ENCODE results near the gene CCDC188. TPM values are rescaled to one million over a fixed set of nuclear protein-coding genes. Genes with fewer than 3 reads are reported as not detected.

The CCDC188 gene
- total RNA-seq, 1 donor from 2014 or later = not detected

DNA sequence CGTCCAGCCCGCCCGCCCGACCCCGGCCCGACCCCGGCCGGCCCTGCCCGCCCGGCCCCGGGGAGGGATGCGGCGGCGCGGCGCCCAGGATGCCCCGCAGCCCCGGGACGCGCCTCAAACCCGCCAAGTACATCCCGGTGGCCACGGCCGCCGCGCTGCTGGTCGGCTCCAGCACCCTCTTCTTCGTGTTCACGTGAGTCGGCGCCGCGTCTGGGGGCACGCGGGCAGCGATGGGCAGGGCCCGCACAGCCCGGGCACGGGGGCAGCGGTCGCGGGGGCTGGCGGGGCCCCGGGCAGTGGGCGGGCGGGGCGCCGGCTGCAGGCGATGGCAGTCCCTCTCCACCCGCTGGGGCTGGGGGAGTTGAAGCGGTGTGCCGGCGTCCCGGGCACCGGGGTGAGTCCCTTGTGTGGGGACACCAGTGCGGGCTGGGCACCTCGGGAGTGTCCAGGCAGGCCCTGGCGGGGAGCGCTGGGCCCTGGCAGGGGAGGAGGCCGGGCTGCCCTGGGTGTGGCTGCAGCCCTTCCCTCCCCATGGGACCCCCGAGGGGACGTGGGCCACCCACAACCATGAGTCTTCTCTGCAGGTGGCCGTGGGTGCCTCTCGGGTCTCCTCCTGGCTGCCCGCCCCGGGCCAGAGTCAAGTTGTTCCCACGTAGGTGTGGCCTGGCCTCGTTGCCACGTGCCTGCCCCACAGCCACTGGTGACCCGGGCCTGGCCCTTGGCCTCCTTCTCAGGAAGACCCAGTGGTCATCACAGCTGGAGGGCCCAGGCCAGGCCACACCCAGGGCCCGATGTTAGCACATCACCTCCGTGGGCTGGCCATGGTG, 18.8 kb downstream of the CCDC188 start:
- no peak overlapping the region for H3K27ac ChIP-seq (ENCODE audit: low read depth, low read length)
- peak overlapping the region; percentile 84 for H3K4me3 Mint-ChIP-seq (ENCODE audit: unreplicated experiment)

DNA sequence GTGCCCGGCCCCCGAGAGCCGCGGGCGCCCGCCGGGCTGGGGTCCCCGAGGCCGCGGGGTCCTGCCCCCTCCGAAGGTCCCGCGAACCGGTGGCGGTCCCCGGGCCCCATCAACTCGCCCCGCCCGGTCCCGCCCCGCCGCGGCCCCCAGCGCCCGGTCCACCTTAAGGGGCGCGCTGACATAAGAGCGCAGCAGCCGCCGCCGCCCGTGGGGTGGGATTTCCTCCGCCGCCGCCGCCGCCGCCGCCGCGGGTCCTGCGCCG, 19.3 kb downstream of the CCDC188 start, which contains the start of gene ZDHHC8:
Gene ZDHHC8, plus strand, starts transcription at position 208 of the 262 bp plus-strand sequence. CDS start 144 bp downstream, outside the sequence.
- H3K36me3 Mint-ChIP-seq (ENCODE audit: low read depth, unreplicated experiment) = peaks cover 6% of the 10 kb centered on the region
- no peaks in the 10 kb centered on the region for H3K27me3 Mint-ChIP-seq (ENCODE audit: low read depth, unreplicated experiment)
- FAIRE-seq = no peak
- Histone ChIP-seq H3K9ac (ENCODE audit: low read length) (peak within 1 kb of the TSS; percentile 82), H4K20me1 (ENCODE audit: insufficient read depth, low read length) (peaks cover 41% of the 10 kb centered on the region), H3K27me3 (ENCODE audit: insufficient read depth, low read length) (no peaks in the 10 kb centered on the region), H3K4me2 (ENCODE audit: low read length) (peak within 1 kb of the TSS; percentile 97), H3K36me3 (ENCODE audit: insufficient read depth, low read length) (no peaks in the 10 kb centered on the region), H3K4me1 (ENCODE audit: insufficient read depth, low read length) (peaks cover 8% of the 10 kb centered on the region), H3K79me2 (ENCODE audit: insufficient read depth, low read length) (peaks cover 46% of the 10 kb centered on the region), H2AFZ (ENCODE audit: low read depth, low read length) (peak within 1 kb of the TSS; percentile 71), H3K27ac (ENCODE audit: low read depth, low read length) (peak within 1 kb of the TSS; percentile 59), H3K4me3 (ENCODE audit: insufficient read depth, low read depth, low read length) (peak within 1 kb of the TSS; percentile 70), H3K9me3 (ENCODE audit: insufficient read depth, low read depth, low read length) (no peaks in the 10 kb centered on the region)
- peaks cover 6% of the 10 kb centered on the region for H3K4me1 Mint-ChIP-seq (ENCODE audit: low read depth, unreplicated experiment)
- no peaks in the 10 kb centered on the region for H3K9me3 Mint-ChIP-seq (ENCODE audit: unreplicated experiment)
- H3K27ac Mint-ChIP-seq (ENCODE audit: unreplicated experiment) = no peak within 1 kb of the TSS
- DNase-seq (ENCODE audit: low read depth) = no peak
- no peak for TF ChIP-seq EZH2 (IDR thresholded peaks at IDR 0.05; ENCODE audit: insufficient read depth, low read length)
- TF ChIP-seq CTCF (IDR thresholded peaks at IDR 0.05; ENCODE audit: insufficient read depth, low read depth, low read length) = no peak
- peak within 1 kb of the TSS; percentile 84 for H3K4me3 Mint-ChIP-seq (ENCODE audit: unreplicated experiment)

More for the DNA sequence above, 18.8 kb downstream of the CCDC188 start:
- Histone ChIP-seq H3K9me3 (ENCODE audit: insufficient read depth, low read depth, low read length) (no peaks in the 10 kb centered on the region), H3K4me1 (ENCODE audit: insufficient read depth, low read length) (peaks cover 8% of the 10 kb centered on the region), H3K4me3 (ENCODE audit: insufficient read depth, low read depth, low read length) (peak overlapping the region; percentile 69), H3K79me2 (ENCODE audit: insufficient read depth, low read length) (peaks cover 52% of the 10 kb centered on the region), H4K20me1 (ENCODE audit: insufficient read depth, low read length) (peaks cover 46% of the 10 kb centered on the region), H3K9ac (ENCODE audit: low read length) (peak overlapping the region; percentile 82), H3K36me3 (ENCODE audit: insufficient read depth, low read length) (no peaks in the 10 kb centered on the region), H3K4me2 (ENCODE audit: low read length) (peak overlapping the region; percentile 97), H2AFZ (ENCODE audit: low read depth, low read length) (peak overlapping the region; percentile 34), H3K27me3 (ENCODE audit: insufficient read depth, low read length) (no peaks in the 10 kb centered on the region)
- H3K4me1 Mint-ChIP-seq (ENCODE audit: low read depth, unreplicated experiment) = peaks cover 6% of the 10 kb centered on the region
- no peak for FAIRE-seq
- no peak for DNase-seq (ENCODE audit: low read depth)
- peaks cover 6% of the 10 kb centered on the region for H3K36me3 Mint-ChIP-seq (ENCODE audit: low read depth, unreplicated experiment)
- no peaks in the 10 kb centered on the region for H3K27me3 Mint-ChIP-seq (ENCODE audit: low read depth, unreplicated experiment)
- H3K9me3 Mint-ChIP-seq (ENCODE audit: unreplicated experiment) = no peaks in the 10 kb centered on the region
- H3K27ac Mint-ChIP-seq (ENCODE audit: unreplicated experiment) = no peak overlapping the region
- TF ChIP-seq EZH2 (IDR thresholded peaks at IDR 0.05; ENCODE audit: insufficient read depth, low read length) (no peak), CTCF (IDR thresholded peaks at IDR 0.05; ENCODE audit: insufficient read depth, low read depth, low read length) (no peak)
